Stimulated activated CD8-positive, alpha-beta memory T cell treated with anti-CD3 and anti-CD28 coated beads, Interleukin-4, amount 100 ng/mL, for 24 hours (primary cell): Measurements from ENCODE around the gene KCNK10.

Source experiments
- DNase-seq: peaks from one replicate; pipeline ENCODE4 v3.0.0-alpha.2; 2020; ENCODE audit warnings: low read depth

KCNK10 gene

GRCh38 chr14:88323086-88323522 lies at the start of gene KCNK10:
Gene KCNK10, minus strand, starts transcription at chr14:88323269. Its CDS starts 471 bp downstream, at chr14:88322798.
- no peak for DNase-seq

- no peak for DNase-seq
These were observed 46.4 kb upstream of the KCNK10 start for GRCh38 chr14:88369496-88369895.

- DNase-seq = no peak
These were observed 41.8 kb upstream of the KCNK10 start for GRCh38 chr14:88364710-88365413.

GRCh38 chr14:88363644-88364043 lies 40.6 kb upstream of the KCNK10 start:
- no peak for DNase-seq

GRCh38 chr14:88359500-88359899 lies 36.4 kb upstream of the KCNK10 start:
- no peak for DNase-seq

- DNase-seq = no peak
These were observed 31.3 kb upstream of the KCNK10 start for GRCh38 chr14:88354358-88354757.

- no peak for DNase-seq
These were observed 29.6 kb upstream of the KCNK10 start for GRCh38 chr14:88352698-88353097.

GRCh38 chr14:88351966-88352691 lies 29.1 kb upstream of the KCNK10 start:
- DNase-seq = no peak

GRCh38 chr14:88348546-88348945 lies 25.5 kb upstream of the KCNK10 start:
- no peak for DNase-seq

- DNase-seq = no peak
These were observed 23.1 kb upstream of the KCNK10 start for GRCh38 chr14:88346048-88346639.

- no peak for DNase-seq
These were observed 19.9 kb upstream of the KCNK10 start for GRCh38 chr14:88342980-88343379.

GRCh38 chr14:88340357-88340756 lies 17.3 kb upstream of the KCNK10 start:
- DNase-seq = no peak

GRCh38 chr14:88333036-88333435 lies 10.0 kb upstream of the KCNK10 start:
- DNase-seq = no peak

GRCh38 chr14:88327497-88327896 lies 4.4 kb upstream of the KCNK10 start:
- DNase-seq = no peak

- DNase-seq = no peak
These were observed 3.5 kb upstream of the KCNK10 start for GRCh38 chr14:88326352-88327103.

GRCh38 chr14:88325883-88326282 lies 2.8 kb upstream of the KCNK10 start:
- DNase-seq = no peak

- DNase-seq = no peak
These were observed 1.9 kb upstream of the KCNK10 start for GRCh38 chr14:88324930-88325329.

GRCh38 chr14:88324491-88324890 lies 1.4 kb upstream of the KCNK10 start:
- DNase-seq = no peak

- no peak for DNase-seq
These were observed 592 bp upstream of the KCNK10 start for GRCh38 chr14:88323523-88324199.

- DNase-seq = no peak
These were observed 474 bp downstream of the KCNK10 start for GRCh38 chr14:88322504-88323085.

GRCh38 chr14:88321692-88322503 lies 1.2 kb downstream of the KCNK10 start:
- no peak for DNase-seq
